OCI-M1 (cell line): Measurements from ENCODE around the gene OR6T1.

Experiments used
- DNase-seq: peaks from one replicate; lab custom pipeline; 2025; lab: John Stamatoyannopoulos, UW

OR6T1 gene, protein sequence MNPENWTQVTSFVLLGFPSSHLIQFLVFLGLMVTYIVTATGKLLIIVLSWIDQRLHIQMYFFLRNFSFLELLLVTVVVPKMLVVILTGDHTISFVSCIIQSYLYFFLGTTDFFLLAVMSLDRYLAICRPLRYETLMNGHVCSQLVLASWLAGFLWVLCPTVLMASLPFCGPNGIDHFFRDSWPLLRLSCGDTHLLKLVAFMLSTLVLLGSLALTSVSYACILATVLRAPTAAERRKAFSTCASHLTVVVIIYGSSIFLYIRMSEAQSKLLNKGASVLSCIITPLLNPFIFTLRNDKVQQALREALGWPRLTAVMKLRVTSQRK

DNA sequence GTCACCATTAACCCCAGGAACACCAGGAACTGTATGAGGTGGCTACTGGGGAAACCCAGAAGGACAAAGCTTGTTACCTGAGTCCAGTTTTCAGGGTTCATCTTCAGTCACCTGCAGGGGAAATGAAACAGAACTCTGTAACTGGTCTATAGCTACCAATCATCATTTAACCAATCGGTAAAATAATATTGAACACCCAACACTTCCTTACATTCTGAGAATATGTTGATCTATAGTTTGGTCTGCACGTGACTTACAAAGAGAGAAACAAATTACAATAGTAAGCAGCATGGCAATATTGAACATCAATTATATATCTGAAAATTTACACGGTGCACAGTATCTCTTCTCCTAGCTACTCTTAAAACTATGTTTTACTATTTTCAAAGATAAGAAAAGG lies at the start of gene OR6T1:
TSS of gene OR6T1 (minus strand) at position 101 of the 400 bp plus-strand sequence. CDS start at position 101, 0 bp downstream.
- no peak for DNase-seq

DNA sequence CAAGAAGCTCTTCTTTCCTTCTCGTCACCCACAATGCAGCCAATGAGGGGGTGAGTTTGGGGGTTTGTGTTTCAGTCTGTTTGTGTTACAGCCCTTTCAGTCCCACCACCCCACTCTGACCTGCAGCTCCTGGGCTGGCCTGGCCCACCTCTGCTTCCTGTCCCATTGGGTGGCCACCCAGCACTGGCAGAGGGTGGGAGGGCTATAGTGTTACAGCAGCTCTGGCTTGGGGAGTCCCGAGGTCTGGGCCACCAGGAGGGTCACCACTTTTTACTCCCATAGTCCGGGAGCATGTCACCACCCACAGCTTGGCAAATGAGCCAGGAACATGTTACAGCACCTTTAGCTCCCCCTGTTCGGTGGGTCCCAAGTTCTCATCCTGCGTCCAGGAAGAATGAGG lies 35.7 kb upstream of the OR6T1 start:
- no peak for DNase-seq

DNA sequence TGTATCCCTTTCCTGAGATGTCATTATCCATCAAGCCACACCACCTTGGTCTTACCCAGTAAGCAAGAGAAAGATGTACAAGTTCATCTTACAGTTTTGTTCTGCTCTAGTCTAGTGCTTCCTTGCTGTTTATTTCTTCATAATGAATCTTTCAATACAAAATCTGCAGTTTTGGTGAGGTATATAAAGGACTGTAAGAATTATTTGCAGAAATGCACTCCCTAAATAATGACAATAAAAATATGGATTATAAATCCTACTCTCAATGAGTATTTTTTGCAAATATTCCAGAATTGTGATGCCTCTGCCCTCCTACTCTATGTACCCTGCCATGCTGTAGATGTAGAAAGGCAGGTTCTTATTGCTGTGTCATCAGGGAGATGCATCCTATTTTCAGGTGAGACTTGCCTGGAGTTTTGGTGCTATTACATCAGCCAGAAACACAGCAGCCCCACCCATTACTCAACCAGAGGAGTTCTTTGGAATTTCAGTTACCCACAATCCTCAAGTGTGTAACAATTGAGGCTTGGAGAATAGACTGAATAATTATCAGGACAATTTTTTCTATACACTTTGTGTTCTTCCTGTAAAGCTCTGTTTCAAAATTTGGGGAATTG lies 34.2 kb upstream of the OR6T1 start, which contains the start of gene OR10S1:
TSS of gene OR10S1 (minus strand) at position 51 of the 617 bp plus-strand sequence. CDS start 117 bp downstream, outside the sequence.
- no peak for DNase-seq

DNA sequence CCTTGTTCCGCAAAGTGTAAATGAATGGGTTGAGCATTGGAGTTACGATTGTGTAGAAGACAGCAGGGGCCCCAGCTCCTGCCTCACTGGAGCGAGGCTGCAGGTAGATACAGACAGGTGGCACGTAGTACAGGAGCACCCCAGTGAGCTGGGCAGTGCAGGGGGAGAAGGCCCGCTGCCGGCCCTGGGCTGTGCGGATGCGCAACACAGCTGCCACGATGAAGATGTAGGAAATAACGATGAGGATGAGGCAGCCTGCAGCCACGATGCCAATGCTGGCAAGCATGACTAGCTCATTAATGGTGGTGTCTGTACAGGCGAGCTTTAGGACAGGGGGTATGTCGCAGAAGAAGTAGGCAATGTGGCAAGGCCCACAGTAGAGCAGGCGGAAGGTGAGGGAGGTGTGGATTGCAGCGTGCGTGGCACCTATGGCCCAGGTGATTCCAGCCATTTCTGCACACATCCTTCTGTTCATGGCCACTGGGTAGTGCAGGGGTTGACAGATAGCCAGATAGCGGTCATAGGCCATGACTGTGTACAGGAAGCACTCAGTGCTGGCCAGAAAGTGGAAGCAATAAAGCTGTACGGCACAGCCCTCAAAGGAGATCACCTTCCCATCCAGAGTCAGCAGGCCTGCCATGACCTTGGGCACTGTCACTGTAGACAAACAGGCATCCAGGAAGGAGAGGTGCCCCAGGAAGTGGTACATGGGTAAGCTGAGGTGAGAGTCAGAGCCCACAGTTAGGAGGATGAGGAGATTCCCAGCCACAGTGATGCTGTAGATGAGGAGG lies 33.3 kb upstream of the OR6T1 start:
- DNase-seq, result no peak

DNA sequence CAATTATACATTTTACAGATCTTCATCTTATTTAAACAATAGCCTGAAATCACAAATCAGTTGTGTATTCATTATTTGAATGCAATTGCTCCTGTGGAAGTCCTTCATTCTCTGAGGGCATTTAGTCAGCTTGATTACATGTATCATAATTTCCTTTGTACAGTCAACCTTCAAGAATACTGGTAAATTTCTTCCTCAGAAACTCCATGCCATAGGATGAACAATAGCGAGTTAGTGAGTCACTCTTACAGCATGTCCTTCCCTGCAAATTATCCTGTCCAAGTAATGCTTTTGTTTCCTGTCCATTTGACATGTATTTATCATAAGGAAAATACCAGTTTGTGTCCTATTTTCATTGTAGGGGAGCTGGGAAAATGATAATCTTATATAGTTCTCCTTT lies 30.2 kb upstream of the OR6T1 start:
- no peak for DNase-seq

DNA sequence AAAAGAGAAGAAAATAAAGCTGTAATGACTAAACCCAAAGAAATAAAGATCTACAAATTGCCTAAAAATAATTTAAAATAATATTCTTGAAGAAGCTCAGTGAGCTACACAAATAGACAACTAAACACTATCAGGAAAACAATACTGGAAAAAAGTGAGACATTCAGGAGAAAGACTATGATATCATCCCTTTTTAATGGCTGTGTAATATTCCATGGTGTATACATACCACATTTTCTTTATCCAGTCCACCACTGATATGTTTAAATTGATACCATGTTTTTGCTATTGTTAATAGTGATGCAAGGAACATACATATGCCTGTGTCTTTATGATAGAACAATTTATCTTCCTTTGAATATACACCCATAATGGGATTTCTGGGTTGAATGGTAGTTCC lies 13.1 kb upstream of the OR6T1 start:
- DNase-seq, result no peak

DNA sequence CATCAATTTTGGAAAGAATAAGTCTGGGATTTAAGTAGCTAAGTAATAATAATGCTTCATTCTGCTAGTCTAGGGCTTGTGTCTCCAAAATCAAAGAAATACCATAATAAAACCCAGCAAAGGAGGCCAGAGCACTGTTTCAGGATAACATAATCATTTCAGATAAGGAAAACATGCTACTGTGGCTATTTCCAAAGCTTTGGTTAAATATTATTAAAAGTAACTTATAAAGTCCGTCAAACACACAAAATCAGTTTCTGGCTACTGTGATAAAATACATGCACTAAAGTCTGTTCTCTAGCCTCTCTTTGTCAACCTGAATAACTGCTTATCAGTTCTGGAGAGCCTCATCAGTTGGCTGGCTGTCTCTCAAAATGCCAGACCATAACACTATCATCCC lies 1.5 kb upstream of the OR6T1 start:
- no peak for DNase-seq

DNA sequence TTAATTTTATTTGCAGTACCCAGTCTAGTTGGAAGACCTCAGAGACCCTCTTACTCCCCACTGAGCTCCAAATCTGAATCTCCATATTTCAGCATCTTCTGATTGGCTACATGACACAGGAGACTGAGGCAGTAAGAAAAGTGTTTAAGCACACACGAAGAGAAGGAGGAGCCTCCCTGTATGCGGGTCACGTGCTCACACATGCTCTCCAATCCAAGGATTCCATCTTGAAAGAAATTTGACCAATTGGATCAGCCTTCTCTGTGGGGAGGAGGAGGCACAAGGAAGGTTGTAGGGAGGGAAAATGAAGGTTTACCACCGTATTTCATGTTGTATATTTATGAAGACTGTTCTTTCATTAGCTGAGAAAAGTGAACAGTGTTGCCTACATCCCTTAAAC lies 1.2 kb downstream of the OR6T1 start:
- no peak for DNase-seq

DNA sequence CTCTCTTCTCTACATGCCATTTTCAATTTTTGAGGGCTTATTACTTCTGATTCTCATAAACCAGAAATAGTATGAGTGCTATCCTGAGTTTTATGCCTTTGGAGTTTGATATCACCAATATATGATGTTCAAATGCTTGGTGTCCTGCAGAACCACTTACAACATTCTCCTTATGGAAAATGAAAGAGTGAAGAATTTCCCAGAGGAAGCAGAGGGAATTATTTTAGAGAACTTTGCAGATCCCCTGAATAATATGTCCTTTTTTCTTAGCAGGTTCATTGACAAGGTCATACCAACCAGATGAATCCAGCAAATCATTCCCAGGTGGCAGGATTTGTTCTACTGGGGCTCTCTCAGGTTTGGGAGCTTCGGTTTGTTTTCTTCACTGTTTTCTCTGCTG lies 4.3 kb downstream of the OR6T1 start, which contains the start of gene OR4D5:
TSS of gene OR4D5 (plus strand) at position 301 of the 400 bp plus-strand sequence. CDS start at position 301, 0 bp downstream.
- DNase-seq, result no peak

DNA sequence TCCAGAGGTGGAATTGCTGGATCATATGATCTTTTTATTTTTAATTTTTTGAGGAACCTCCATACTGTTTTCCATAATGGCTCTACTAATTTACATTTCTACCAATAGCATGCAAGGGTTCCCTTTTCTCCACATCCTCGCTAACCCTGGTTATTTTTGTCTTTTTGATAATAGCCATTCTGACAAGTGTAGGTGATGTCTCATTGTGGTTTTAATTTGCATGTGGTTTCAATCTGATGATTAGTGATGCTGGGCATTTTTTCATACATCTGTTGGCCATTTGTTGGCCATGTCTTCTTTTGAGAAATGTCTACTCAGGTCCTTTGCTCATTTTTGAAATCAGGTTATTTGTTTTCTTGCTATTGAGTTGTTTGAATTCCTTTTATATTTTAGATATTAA lies 19.6 kb downstream of the OR6T1 start:
- DNase-seq, result no peak

DNA sequence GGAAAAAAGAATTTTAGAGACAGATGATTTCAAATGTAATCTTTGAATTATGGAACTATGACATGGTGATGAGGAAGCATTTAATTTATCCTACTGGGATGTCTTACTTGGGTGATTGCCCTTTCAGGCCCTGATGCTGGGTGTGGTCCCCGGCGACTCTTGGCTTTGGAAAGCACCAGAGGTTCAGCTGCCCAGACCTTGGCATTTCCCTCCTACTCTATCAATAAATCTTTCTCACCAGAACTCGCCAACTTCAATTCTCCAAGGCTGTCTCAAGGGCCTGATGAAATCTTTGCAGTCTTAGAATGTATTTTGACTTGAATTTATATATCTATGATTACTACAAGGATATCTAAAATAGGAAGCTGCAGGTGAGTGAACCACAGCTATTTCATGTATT lies 22.7 kb downstream of the OR6T1 start:
- no peak for DNase-seq

DNA sequence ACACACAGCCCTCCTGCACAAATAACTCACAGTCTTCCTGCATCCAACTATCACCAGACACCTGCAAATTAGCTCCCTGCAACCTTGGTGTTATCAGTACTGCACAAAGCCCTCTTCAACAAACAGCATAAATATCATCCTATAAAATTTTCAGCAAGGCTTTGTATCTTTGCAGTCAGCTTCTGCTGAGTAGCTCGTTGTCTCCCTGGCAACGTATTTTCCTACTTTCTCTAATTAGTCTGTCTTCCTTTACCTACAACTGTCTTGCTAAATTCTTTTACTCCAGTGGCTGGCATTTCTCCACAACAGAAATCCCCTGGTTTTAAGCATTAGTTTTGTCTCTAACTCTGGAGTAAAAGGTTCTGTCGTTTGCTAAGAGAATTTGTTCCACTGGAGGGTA lies 37.8 kb downstream of the OR6T1 start:
- DNase-seq, result no peak

DNA sequence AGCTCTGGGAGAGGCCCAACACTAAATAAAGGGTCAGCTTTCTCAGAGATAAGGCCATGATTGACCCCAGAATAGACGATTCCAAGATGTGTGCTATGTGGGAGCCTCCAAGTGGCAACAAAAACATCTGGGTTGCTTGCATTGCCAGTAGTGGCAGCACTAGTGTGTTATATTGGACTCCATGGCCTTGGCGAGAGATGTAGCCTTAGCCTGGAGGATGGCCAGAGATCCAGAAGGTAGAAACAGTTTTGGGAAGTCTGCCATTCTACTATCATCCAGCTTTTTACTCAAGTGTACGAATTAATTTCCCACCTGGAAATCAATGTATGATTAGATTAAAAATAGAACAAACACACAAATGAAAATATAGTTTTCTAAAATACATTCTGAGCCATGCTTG lies 38.7 kb downstream of the OR6T1 start:
- DNase-seq, result no peak

DNA sequence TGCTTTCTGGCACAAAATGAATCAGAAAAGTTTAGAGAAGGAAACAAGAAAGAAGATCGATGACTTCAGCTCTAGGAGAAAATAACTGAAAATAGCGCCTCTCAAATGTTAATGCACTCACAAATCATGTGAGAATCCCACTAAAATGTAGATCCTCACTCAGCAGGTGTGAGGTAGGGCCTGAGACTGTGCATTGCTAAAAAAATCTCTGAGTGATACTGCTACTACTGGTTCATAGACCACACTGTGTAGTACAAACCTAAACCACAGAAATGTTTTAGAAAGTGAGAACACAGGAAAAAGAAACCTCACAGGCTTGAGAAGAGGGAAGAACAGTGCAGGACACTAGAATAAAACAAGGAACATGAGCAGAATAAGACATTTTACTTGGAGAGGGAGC lies 39.7 kb downstream of the OR6T1 start:
- no peak for DNase-seq

DNA sequence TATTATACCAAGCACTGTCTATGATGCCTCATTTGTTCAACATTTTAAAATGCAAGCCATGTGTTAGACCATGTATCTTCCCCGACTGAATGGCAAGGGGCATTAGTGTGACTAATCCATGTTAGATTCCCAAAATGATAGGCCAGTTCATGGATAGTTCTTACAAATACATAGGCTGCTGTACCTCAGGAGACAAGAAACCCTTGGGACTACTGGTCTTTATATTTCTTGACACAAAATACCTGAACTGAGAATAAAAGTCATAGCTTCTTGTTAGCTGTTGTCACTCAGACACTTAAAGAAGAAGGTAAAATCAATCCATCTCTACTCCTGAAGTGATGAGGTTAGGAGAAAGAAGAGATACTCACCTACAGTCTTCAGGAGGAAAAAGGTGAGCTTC lies 41.8 kb downstream of the OR6T1 start, which contains the start of gene OR8D4:
TSS of gene OR8D4 (plus strand) at position 301 of the 400 bp plus-strand sequence. CDS start 4,265 bp downstream, outside the sequence.
- DNase-seq, result no peak

DNA sequence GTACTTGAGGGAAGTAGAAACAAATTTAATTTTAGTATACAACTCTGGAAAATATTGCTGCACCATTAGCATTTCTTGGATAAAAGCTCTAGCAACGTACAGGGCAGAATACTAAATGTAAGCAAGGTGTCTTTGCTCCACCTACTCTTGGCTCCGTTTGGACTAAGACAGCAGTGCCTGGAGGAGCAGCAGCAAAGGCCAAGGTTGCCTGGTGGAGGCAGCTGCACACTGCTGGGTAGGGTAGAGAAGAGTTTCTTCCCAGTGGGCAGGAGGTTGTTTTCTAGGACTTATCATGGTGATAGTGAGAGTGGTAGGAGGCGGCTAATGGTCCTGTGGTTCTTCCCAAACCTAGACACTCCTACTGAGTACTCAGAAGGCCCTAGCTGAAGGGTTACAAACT lies 43.8 kb downstream of the OR6T1 start:
- no peak for DNase-seq
